Cardiac muscle cell (in vitro differentiated cells and primary cell): Measurements from ENCODE around the gene OAF. TPM values are rescaled to one million over a fixed set of nuclear protein-coding genes. Genes with fewer than 3 reads are reported as not detected.

ENCODE experiments used
- DNase-seq, 2 donors: peaks; one replicate each; pipeline versions ENCODE4 v3.0.0 to v3.0.0-alpha.2; 2010 to 2017; ENCODE audit warnings: low read depth in 1 of 2, low spot score in 1 of 2
- H3K27ac ChIP-seq: fragments of 200-600 bp; sonication (generic); 2 replicates; pipeline ENCODE4 v1.5.1; 2016
- H3K27me3 ChIP-seq: fragments of 200-600 bp; sonication (generic); 2 replicates; pipeline ENCODE4 v1.6.0; 2016; ENCODE audit warnings: control low read depth
- H3K36me3 ChIP-seq: fragments of 200-600 bp; sonication (generic); 2 replicates; pipeline ENCODE4 v1.5.1; 2016; ENCODE audit warnings: control low read depth
- H3K4me1 ChIP-seq: fragments of 200-600 bp; sonication (generic); 2 replicates; pipeline ENCODE4 v1.8.1; 2017; ENCODE audit warnings: low read depth, mild to moderate bottlenecking, mixed run types
- H3K4me3 ChIP-seq: fragments of 200-600 bp; sonication (generic); 2 replicates; pipeline ENCODE4 v1.5.1; 2016; ENCODE audit warnings: mild to moderate bottlenecking
- H3K9me3 ChIP-seq: fragments of 200-600 bp; sonication (generic); 2 replicates; pipeline ENCODE4 v1.5.1; 2017; ENCODE audit warnings: low read depth, mild to moderate bottlenecking, control low read depth
- polyA plus RNA-seq: library from polyadenylated mRNA; unstranded; fragments of >200 nt; fragmentation: Nextera tagmentation; extraction: Ambion mirVana; gene quantifications from 2 replicates; pipeline ENCODE4 v1.2.1, GENCODE V29; 2016
- total RNA-seq: library from RNA; depleted of rRNA; stranded (reverse); fragments of >200 nt; gene quantifications from 2 replicates; pipeline ENCODE4 v1.2.3, GENCODE V29; 2016
- TF ChIP-seq, protein P1 (sequence below): IDR thresholded peaks from 2 replicates; pipeline ENCODE4 v1.5.1; 2012; ENCODE audit warnings: low read depth, mild to moderate bottlenecking, low read length

Gene OAF
- total and polyA plus RNA-seq, 2 experiments from 2014 or later, result 11.3 to 12.0 TPM

GRCh38 chr11:120221115-120221752 lies 10.4 kb downstream of the OAF start:
- Histone ChIP-seq H3K4me3 (no peak overlapping the region), H3K36me3 (no peaks in the 10 kb centered on the region), H3K27me3 (peaks cover 71% of the 10 kb centered on the region), H3K27ac (no peak overlapping the region), H3K9me3 (no peaks in the 10 kb centered on the region), H3K4me1 (no peaks in the 10 kb centered on the region)
- TF ChIP-seq, protein P1, sequence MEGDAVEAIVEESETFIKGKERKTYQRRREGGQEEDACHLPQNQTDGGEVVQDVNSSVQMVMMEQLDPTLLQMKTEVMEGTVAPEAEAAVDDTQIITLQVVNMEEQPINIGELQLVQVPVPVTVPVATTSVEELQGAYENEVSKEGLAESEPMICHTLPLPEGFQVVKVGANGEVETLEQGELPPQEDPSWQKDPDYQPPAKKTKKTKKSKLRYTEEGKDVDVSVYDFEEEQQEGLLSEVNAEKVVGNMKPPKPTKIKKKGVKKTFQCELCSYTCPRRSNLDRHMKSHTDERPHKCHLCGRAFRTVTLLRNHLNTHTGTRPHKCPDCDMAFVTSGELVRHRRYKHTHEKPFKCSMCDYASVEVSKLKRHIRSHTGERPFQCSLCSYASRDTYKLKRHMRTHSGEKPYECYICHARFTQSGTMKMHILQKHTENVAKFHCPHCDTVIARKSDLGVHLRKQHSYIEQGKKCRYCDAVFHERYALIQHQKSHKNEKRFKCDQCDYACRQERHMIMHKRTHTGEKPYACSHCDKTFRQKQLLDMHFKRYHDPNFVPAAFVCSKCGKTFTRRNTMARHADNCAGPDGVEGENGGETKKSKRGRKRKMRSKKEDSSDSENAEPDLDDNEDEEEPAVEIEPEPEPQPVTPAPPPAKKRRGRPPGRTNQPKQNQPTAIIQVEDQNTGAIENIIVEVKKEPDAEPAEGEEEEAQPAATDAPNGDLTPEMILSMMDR, result no peak
- no peak for DNase-seq

DNA sequence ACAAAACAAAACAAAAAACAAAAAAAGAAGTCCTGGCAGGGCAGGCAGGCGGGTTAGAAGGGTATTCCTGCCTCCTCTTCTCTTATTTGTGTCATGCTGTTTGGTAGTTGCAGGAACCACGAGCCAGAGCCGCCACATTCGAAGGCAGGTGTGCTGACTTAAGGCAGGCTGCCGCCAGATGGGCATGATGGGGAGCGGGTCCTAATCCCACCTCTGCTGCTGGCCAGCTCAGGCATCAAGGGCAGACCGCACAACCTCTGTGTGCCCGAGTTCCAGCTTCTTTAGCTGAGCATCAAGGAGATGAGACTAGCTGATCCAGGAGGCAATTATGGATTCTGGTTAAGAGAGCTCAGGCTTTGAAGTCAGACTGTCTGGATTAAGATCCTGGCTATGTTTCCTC lies 12.1 kb downstream of the OAF start:
- Histone ChIP-seq H3K36me3 (no peaks in the 10 kb centered on the region), H3K27me3 (peaks cover 65% of the 10 kb centered on the region), H3K4me3 (no peak overlapping the region), H3K27ac (no peak overlapping the region), H3K4me1 (no peaks in the 10 kb centered on the region), H3K9me3 (no peaks in the 10 kb centered on the region)
- TF ChIP-seq, protein P1, result no peak
- DNase-seq, result no peak

DNA sequence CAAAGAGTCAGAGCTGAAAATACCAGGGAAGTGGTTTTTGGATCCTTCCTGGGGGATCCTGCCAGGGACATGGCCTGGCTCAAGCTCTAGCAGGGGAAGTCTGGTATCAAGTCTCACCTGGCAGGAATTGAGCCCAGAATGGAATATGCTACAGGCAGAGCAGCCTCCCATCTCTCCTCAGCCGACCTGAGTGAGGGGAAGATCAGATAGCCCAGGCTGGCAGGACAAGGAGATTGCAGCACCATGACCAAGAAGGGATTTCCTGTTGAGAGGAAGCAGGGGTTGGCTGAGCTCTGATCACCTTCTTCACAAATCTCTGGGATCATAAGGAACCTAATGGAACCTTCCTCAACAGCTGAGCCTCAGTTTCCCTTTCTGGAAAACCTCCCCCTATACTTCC lies 13.0 kb downstream of the OAF start:
- DNase-seq, result no peak
- Histone ChIP-seq H3K9me3 (no peaks in the 10 kb centered on the region), H3K4me3 (no peak overlapping the region), H3K27ac (no peak overlapping the region), H3K4me1 (no peaks in the 10 kb centered on the region), H3K36me3 (no peaks in the 10 kb centered on the region), H3K27me3 (peaks cover 61% of the 10 kb centered on the region)
- TF ChIP-seq, protein P1, result no peak

DNA sequence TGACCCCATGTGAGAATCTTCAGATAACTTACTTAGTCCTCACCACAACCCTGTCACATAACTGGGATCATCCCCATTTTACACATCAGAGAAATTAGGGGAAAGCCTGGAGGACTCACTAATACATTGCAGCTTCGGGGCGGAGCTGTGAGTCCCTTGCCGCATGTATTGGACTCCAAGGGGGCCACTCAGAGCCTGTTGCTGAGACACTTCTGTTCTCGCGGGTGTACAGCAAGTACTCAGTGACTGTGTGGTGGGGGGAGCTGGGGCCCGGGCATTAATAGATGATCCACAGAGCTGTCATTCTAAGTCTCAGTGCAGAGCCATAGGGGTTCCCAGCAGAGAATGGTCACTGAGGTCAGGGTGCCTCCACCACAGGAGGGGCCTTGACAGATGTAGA lies 13.5 kb downstream of the OAF start:
- H3K9me3 ChIP-seq, result no peaks in the 10 kb centered on the region
- no peaks in the 10 kb centered on the region for H3K4me1 ChIP-seq
- no peaks in the 10 kb centered on the region for H3K36me3 ChIP-seq
- H3K4me3 ChIP-seq, result no peak overlapping the region
- peaks cover 57% of the 10 kb centered on the region for H3K27me3 ChIP-seq
- no peak for DNase-seq
- TF ChIP-seq, protein P1, result no peak
- H3K27ac ChIP-seq, result no peak overlapping the region

DNA sequence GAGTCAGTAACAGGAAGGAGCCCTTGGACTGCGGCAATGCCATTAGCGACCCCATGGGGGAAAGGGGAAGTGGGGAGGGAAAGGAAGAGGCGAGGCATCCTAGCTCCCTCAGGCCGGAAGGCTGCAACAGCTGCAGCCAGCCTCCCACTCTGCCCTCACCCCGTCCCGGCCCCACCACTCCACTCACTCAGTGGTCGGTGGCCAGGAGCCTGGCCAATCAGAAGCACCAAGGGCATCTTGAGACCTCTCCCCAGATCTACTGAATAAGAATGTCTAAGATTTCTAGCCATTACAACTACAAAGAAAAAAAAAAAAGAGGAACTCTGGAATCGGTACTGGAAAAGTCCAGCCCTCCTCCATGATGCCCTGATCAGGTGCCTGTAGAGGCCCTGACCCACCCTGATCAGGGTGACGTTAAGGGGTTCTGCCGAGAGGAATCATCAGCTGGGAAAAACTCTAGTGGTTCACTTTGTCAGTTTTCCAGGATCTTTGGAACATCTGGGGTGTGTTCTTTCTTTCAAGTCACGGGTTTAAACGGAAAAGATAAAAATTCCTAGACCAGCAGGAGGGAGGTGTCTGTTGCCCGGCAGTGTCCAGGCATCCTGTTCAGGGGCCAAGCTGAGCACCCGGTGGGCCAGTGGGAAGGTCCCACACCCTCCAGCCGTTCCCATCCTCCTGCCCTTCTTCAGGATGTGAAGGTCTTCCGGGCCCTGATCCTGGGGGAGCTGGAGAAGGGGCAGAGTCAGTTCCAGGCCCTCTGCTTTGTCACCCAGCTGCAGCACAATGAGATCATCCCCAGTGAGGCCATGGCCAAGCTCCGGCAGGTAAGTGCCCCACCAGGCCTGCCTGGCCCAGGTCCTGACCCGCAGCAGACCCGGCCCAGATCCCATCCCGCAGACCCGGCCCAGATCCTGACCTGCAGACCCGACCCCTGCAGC lies 14.4 kb downstream of the OAF start:
- DNase-seq, result peak in 1 of 2 donors; percentile 37
- no peak overlapping the region for H3K27ac ChIP-seq
- H3K9me3 ChIP-seq, result no peaks in the 10 kb centered on the region
- H3K4me3 ChIP-seq, result no peak overlapping the region
- H3K4me1 ChIP-seq, result no peaks in the 10 kb centered on the region
- TF ChIP-seq, protein P1, result no peak
- peaks cover 48% of the 10 kb centered on the region for H3K27me3 ChIP-seq
- H3K36me3 ChIP-seq, result no peaks in the 10 kb centered on the region
